CD4-positive, alpha-beta memory T cell (primary cell): ENCODE data around the gene DIP2C. TPM values are rescaled to one million over a fixed set of nuclear protein-coding genes. Genes with fewer than 3 reads are reported as not detected.

ENCODE experiments used
- CTCF ChIA-PET: fragments of 350-600 bp; sonication (Branson Sonifier 250); formaldehyde crosslinking; loops from one replicate; lab custom pipeline; 2021; ENCODE audit warnings: inconsistent platforms; ENCODE audit not compliant: partially characterized antibody; lab: Charles Lee
- POLR2A ChIA-PET: fragments of 350-600 bp; sonication (Branson Sonifier 250); formaldehyde crosslinking; loops from one replicate; lab custom pipeline; 2021; ENCODE audit not compliant: partially characterized antibody; lab: Charles Lee
- DNase-seq, 5 donors: peaks; one replicate each; pipeline versions ENCODE4 v3.0.0 to v3.0.0-alpha.2; 2020 to 2022; ENCODE audit warnings: mixed read lengths in 1 of 5
- H3K27ac ChIP-seq: one replicate; pipeline ENCODE4 v1.7.0; 2013; ENCODE audit warnings: low read depth, low read length
- H3K27me3 ChIP-seq: 2 replicates; pipeline ENCODE4 v1.7.0; 2013; ENCODE audit warnings: mild to moderate bottlenecking, low read length, moderate library complexity; ENCODE audit not compliant: insufficient read depth
- H3K36me3 ChIP-seq: 2 replicates; pipeline ENCODE4 v1.7.0; 2013; ENCODE audit warnings: mild to moderate bottlenecking, low read length, moderate library complexity; ENCODE audit not compliant: insufficient read depth
- H3K4me1 ChIP-seq: 2 replicates; pipeline ENCODE4 v1.7.0; 2013; ENCODE audit warnings: mild to moderate bottlenecking, low read length, moderate library complexity; ENCODE audit not compliant: insufficient read depth
- H3K4me3 ChIP-seq, 2 donors: one replicate each; pipeline ENCODE4 v1.7.0; 2013; ENCODE audit warnings: low read length in 2 of 2, mild to moderate bottlenecking in 1 of 2
- H3K9me3 ChIP-seq, 2 donors: one replicate each; pipeline ENCODE4 v1.7.0; 2013; ENCODE audit warnings: low read length in 2 of 2, control low read depth in 1 of 2; ENCODE audit not compliant: control insufficient read depth in 1 of 2
- H3K27ac Mint-ChIP-seq, 7 donors: one replicate each; pipeline ENCODE4 v1.8.0; 2020 to 2021; ENCODE audit warnings: mixed read lengths in 7 of 7, mild to moderate bottlenecking in 6 of 7, inconsistent platforms in 3 of 7, moderate library complexity in 3 of 7
- H3K27me3 Mint-ChIP-seq, 2 donors: one replicate each; pipeline ENCODE4 v1.8.0; 2020 to 2021; ENCODE audit warnings: mixed read lengths in 2 of 2
- H3K36me3 Mint-ChIP-seq, 2 donors: one replicate each; pipeline ENCODE4 v1.8.0; 2020 to 2021; ENCODE audit warnings: mixed read lengths in 2 of 2, inconsistent platforms in 1 of 2, mild to moderate bottlenecking in 1 of 2
- H3K4me1 Mint-ChIP-seq, 4 donors: one replicate each; pipeline ENCODE4 v1.8.0; 2020 to 2021; ENCODE audit warnings: mixed read lengths in 4 of 4, mild to moderate bottlenecking in 1 of 4
- H3K4me3 Mint-ChIP-seq, 8 donors: one replicate each; pipeline ENCODE4 v1.8.0; 2020 to 2021; ENCODE audit warnings: mixed read lengths in 8 of 8, mild to moderate bottlenecking in 7 of 8, moderate library complexity in 6 of 8, inconsistent platforms in 3 of 8
- H3K9me3 Mint-ChIP-seq, 8 donors: one replicate each; pipeline ENCODE4 v1.8.0; 2020 to 2021; ENCODE audit warnings: mixed read lengths in 8 of 8, mild to moderate bottlenecking in 5 of 8, inconsistent platforms in 3 of 8, moderate library complexity in 1 of 8
- intact Hi-C: fragments of 100-400 bp; cut with micrococcal nuclease; formaldehyde crosslinking; loops from one replicate; pipeline ENCODE4 v1.15.1; 2023
- polyA plus RNA-seq, 2 donors: library from polyadenylated mRNA; unstranded; fragments of 300-500 nt; fragmentation: Illumina TruSeq; gene quantifications; one replicate each; pipeline ENCODE4 v1.2.3, GENCODE V29; 2021
- total RNA-seq, 2 experiments: library from RNA; stranded (reverse); gene quantifications; one replicate each; pipeline ENCODE4 v1.2.3, GENCODE V29; 2021

Gene DIP2C
- total and polyA plus RNA-seq, 4 experiments from 2014 or later = 1.1 to 6.0 (median 3.9) TPM

DNA sequence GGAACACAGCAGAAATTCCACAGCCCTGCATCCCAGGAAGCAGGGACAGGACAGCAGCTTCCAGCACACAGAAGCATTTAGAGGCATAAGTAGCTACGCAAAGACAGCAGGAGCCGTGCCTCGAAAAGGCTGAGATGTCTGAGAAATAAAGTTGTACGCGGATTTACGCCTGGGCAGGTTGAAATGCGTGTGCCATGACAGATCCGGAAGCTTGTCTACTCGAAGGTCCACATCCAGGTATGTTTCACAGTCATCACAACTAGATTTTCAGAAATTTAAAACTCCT is 26.1 kb downstream of the DIP2C start:
- H3K4me3 ChIP-seq = no peak overlapping the region
- H3K36me3 Mint-ChIP-seq = no peaks in the 10 kb centered on the region
- CTCF ChIA-PET = no interaction called here
- no peaks in the 10 kb centered on the region for H3K9me3 Mint-ChIP-seq
- H3K27ac Mint-ChIP-seq = no peak overlapping the region
- H3K4me1 ChIP-seq = no peaks in the 10 kb centered on the region
- H3K27ac ChIP-seq = no peak overlapping the region
- H3K27me3 ChIP-seq = no peaks in the 10 kb centered on the region
- intact Hi-C loops = no loop called here
- H3K27me3 Mint-ChIP-seq = peaks cover 5 to 6% of the 10 kb centered on the region in 2 donors
- DNase-seq = no peak
- H3K4me1 Mint-ChIP-seq = peaks cover 0 to 6% (median 0%) of the 10 kb centered on the region in 4 donors
- H3K36me3 ChIP-seq = no peaks in the 10 kb centered on the region
- H3K9me3 ChIP-seq = no peaks in the 10 kb centered on the region
- H3K4me3 Mint-ChIP-seq = no peak overlapping the region
- POLR2A ChIA-PET = no interaction called here

DNA sequence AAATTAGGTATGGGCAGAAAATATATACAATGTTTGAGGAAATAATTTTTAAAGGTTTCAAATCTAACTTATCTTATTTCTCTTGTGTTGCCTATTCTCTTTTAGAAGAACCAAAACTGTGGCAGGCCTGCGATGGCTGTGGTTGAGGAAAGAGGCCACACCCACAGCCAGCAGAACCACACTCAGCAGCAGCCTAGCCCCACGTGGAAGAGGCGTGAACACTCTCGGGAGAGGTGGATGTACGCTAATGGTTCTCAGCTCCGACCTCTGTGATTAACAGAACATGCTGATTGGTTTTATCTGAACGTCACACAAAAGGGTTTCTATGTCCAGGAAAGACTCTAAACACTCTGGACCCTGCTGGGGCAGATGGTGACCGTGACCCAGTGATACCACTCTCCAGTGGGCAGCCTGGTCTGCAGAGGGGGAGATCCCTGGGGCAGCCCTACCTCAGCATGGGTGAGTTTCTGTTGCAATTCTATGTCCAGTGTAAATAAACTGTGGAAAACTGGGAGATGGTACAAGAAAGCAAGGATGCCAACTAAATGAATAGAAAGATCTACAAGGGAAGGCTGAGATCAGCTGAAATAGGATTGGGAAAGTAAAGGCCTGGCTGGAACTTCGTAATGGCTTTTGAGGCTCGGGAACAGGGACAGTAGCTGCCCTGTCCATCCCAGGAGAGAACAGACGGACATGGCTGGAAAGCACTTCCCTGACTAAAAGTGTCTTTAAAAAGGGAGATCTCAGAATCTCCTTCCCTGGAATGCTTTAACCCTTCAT is 26.6 kb downstream of the DIP2C start:
- Mint-ChIP-seq H3K4me3 (no peak overlapping the region), H3K27ac (peak overlapping the region in 1 of 7 donors; percentile 22), H3K27me3 (peaks cover 5 to 6% of the 10 kb centered on the region in 2 donors), H3K9me3 (no peaks in the 10 kb centered on the region), H3K4me1 (peaks cover 0 to 6% (median 0%) of the 10 kb centered on the region in 4 donors), H3K36me3 (no peaks in the 10 kb centered on the region)
- intact Hi-C loops = no loop called here
- DNase-seq = no peak
- Histone ChIP-seq H3K27ac (no peak overlapping the region), H3K4me1 (no peaks in the 10 kb centered on the region), H3K9me3 (no peaks in the 10 kb centered on the region), H3K27me3 (no peaks in the 10 kb centered on the region), H3K4me3 (no peak overlapping the region), H3K36me3 (no peaks in the 10 kb centered on the region)
- POLR2A ChIA-PET = no interaction called here
- CTCF ChIA-PET = no interaction called here

DNA sequence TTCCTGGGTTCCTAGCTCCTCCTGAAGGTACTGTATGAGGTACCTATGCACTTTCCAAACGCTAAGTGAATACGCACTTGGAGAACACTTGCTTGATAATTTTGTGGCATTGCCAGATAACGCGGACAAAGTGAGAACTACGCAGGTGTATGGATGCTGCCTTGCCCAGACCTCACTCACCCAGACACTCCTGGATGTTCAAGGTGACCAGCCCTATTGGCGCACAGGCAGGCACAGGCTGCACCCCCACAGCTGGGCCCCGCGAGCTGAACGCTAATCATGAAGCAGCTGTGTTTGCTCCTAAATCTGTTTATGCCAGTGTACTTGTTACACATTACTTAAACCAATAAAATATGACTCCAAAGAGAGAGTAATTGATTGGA is 27.3 kb downstream of the DIP2C start:
- no peak overlapping the region for H3K4me3 Mint-ChIP-seq
- no peaks in the 10 kb centered on the region for H3K36me3 Mint-ChIP-seq
- Histone ChIP-seq H3K4me3 (no peak overlapping the region), H3K36me3 (no peaks in the 10 kb centered on the region), H3K9me3 (no peaks in the 10 kb centered on the region), H3K27me3 (no peaks in the 10 kb centered on the region), H3K4me1 (no peaks in the 10 kb centered on the region), H3K27ac (no peak overlapping the region)
- H3K9me3 Mint-ChIP-seq = no peaks in the 10 kb centered on the region
- H3K27ac Mint-ChIP-seq = no peak overlapping the region
- intact Hi-C loops = no loop called here
- CTCF ChIA-PET = no interaction called here
- POLR2A ChIA-PET = no interaction called here
- H3K27me3 Mint-ChIP-seq = peaks cover 5 to 6% of the 10 kb centered on the region in 2 donors
- no peak for DNase-seq
- peaks cover 0 to 6% (median 0%) of the 10 kb centered on the region in 4 donors for H3K4me1 Mint-ChIP-seq

DNA sequence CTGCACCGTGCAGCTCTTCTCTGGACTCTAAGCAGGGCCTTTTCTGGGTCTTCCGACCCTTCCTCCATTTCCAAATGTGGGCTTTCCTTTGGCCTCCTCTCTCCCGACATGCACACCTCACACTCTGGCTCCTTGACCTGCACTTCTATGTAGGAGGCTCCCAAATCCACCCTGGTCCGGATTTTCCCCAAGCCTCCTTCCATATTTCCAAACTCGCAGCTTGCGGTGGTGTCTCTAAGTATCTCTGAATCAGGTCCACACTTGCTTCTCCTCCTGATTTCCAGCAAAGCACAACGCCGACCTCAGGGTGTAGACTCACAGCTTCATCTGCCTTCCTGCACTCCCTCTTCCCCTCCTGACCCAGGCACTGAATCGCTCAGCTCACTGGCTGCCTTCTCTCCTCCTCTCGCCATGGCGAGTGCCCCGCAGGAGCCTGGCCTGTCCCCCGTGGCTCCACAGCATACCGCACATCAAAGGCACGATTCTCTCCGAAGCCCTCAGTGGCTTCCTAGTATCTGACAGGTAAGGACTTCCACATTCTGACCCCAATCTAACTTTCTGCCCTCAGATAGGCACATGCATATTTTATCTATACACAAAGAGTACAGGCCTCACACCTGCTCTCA is 27.8 kb downstream of the DIP2C start:
- ChIA-PET CTCF (interaction anchor here (0.9 kb wide), 1 partner anchor 10 kb away, joined by 3 read pairs; no protein-coding TSS in a partner anchor), POLR2A (no interaction called here)
- Histone ChIP-seq H3K4me3 (no peak overlapping the region), H3K36me3 (no peaks in the 10 kb centered on the region), H3K27ac (no peak overlapping the region), H3K27me3 (no peaks in the 10 kb centered on the region), H3K9me3 (no peaks in the 10 kb centered on the region), H3K4me1 (no peaks in the 10 kb centered on the region)
- Mint-ChIP-seq H3K9me3 (no peaks in the 10 kb centered on the region), H3K4me3 (no peak overlapping the region), H3K27ac (peak overlapping the region in 1 of 7 donors; percentile 67), H3K27me3 (peaks cover 5 to 6% of the 10 kb centered on the region in 2 donors), H3K36me3 (no peaks in the 10 kb centered on the region), H3K4me1 (peaks cover 0 to 6% (median 0%) of the 10 kb centered on the region in 4 donors)
- intact Hi-C loops = no loop called here
- no peak for DNase-seq

DNA sequence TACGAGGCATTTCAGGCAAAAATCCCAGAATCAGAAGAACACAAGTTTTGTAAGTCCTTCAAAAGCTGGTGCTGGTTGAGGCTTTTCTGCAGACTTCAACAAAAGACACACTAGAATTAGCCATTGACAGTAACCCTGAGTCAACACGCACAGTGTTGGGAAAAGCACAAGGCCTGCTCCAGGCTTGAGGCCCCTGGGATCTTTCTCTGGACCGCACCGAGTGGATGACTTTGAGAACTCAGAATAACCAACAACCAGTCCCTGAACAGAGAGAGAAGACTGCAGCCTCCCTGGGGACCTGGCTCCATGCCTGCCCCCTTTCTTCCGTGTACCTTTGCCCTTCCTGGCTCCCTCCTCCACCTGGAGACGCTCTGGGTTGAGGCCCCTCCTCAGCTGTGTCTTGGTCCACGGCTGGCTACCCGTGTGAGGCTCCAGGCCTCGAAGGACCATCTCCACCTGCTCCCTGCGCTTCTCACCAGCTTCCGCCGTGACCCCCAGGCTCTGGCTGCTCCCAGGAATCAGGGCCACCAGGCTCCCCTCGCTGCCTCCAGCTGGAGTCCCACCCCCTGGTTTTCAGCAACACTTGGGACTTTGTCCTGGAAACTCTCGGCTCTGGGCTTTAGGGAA is 28.4 kb downstream of the DIP2C start:
- DNase-seq = no peak
- CTCF ChIA-PET = interaction anchor here (0.9 kb wide), 1 partner anchor 9 kb away, joined by 3 read pairs; no protein-coding TSS in a partner anchor
- no peak overlapping the region for H3K27ac ChIP-seq
- H3K27me3 Mint-ChIP-seq = peaks cover 5 to 6% of the 10 kb centered on the region in 2 donors
- no peak overlapping the region for H3K4me3 ChIP-seq
- H3K9me3 Mint-ChIP-seq = no peaks in the 10 kb centered on the region
- H3K27ac Mint-ChIP-seq = no peak overlapping the region
- no peaks in the 10 kb centered on the region for H3K36me3 Mint-ChIP-seq
- POLR2A ChIA-PET = no interaction called here
- intact Hi-C loops = no loop called here
- H3K36me3 ChIP-seq = no peaks in the 10 kb centered on the region
- peaks cover 0 to 6% (median 0%) of the 10 kb centered on the region in 4 donors for H3K4me1 Mint-ChIP-seq
- no peak overlapping the region for H3K4me3 Mint-ChIP-seq
- no peaks in the 10 kb centered on the region for H3K4me1 ChIP-seq
- H3K9me3 ChIP-seq = no peaks in the 10 kb centered on the region
- H3K27me3 ChIP-seq = no peaks in the 10 kb centered on the region

DNA sequence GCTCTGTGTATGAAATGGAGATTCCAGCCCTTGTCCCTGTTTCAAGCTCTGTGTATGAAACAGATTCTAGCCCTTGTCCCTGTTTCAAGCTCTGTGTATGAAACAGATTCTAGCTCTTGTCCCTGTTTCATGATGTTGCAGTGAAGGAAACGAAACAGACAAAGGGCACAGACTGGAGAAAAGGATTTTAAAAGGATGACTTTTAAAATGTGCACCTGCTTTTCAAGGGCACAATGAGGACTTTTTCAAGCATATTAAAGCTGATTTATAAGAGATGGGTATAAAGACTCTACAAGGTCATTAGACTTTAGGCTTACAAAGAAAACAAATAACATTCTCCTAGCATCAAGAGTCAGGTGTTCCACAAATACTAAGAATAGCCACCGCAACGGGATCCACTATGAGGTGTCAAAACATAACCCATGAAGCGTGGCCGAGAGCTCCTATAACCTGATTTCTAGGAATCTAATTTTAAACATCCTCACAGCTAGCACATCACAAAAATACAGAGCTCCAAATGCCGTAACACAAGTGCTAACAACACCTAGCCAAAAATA is 29.0 kb downstream of the DIP2C start:
- no peak overlapping the region for H3K4me3 Mint-ChIP-seq
- H3K36me3 Mint-ChIP-seq = no peaks in the 10 kb centered on the region
- ChIA-PET POLR2A (no interaction called here), CTCF (interaction anchor here (0.9 kb wide), 1 partner anchor 9 kb away, joined by 3 read pairs; no protein-coding TSS in a partner anchor)
- peaks cover 0 to 6% (median 0%) of the 10 kb centered on the region in 4 donors for H3K4me1 Mint-ChIP-seq
- no peak overlapping the region for H3K27ac Mint-ChIP-seq
- H3K4me1 ChIP-seq = no peaks in the 10 kb centered on the region
- H3K9me3 ChIP-seq = no peaks in the 10 kb centered on the region
- H3K27me3 Mint-ChIP-seq = peaks cover 3 to 6% of the 10 kb centered on the region in 2 donors
- intact Hi-C loops = no loop called here
- no peaks in the 10 kb centered on the region for H3K36me3 ChIP-seq
- no peak for DNase-seq
- H3K9me3 Mint-ChIP-seq = no peaks in the 10 kb centered on the region
- H3K27me3 ChIP-seq = no peaks in the 10 kb centered on the region
- no peak overlapping the region for H3K27ac ChIP-seq
- no peak overlapping the region for H3K4me3 ChIP-seq

DNA sequence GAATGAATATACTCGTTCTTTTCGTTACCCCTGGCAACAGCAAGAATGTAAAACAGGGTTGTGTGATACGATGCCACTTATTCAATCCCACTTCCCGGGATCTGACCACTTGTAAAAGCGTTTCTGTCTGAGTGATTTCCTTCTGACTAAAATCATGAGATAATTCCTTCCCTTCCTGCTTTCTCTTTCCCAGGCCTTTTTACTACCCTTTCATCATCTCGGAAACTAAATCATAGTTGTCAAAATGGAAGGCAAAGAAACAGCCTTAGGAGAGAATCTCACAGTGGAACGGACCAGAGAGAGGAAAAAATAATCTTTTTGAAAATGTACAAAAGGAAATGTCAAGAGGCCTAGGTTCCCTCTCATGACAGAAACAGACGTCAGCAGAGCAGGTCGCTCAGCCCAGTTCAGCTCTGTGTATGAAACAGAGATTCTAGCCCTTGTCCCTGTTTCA is 29.8 kb downstream of the DIP2C start:
- Mint-ChIP-seq H3K9me3 (no peaks in the 10 kb centered on the region), H3K27me3 (peaks cover 3 to 6% of the 10 kb centered on the region in 2 donors), H3K36me3 (no peaks in the 10 kb centered on the region), H3K4me3 (no peak overlapping the region), H3K27ac (no peak overlapping the region), H3K4me1 (peaks cover 0 to 6% (median 0%) of the 10 kb centered on the region in 4 donors)
- H3K4me3 ChIP-seq = no peak overlapping the region
- H3K4me1 ChIP-seq = no peaks in the 10 kb centered on the region
- no peaks in the 10 kb centered on the region for H3K36me3 ChIP-seq
- POLR2A ChIA-PET = no interaction called here
- peaks cover 0 to 3% of the 10 kb centered on the region in 2 donors for H3K9me3 ChIP-seq
- intact Hi-C loops = no loop called here
- no peaks in the 10 kb centered on the region for H3K27me3 ChIP-seq
- no peak overlapping the region for H3K27ac ChIP-seq
- DNase-seq = no peak
- CTCF ChIA-PET = no interaction called here
